GM19025 (cell line): ENCODE results near the gene AGAP5.
"Not testable (repeated sequence)": the region's sequence is repeated elsewhere in the genome, so short reads cannot be mapped to it uniquely, and the experiment has no call there.

Experiments used
- ATAC-seq: cut with Tn5 transposase; IDR thresholded peaks from one replicate; pipeline ENCODE4 v1.9.1; 2021; ENCODE audit warnings: mild to moderate bottlenecking, low read depth, moderate library complexity; ENCODE audit not compliant: unreplicated experiment

The AGAP5 gene

DNA sequence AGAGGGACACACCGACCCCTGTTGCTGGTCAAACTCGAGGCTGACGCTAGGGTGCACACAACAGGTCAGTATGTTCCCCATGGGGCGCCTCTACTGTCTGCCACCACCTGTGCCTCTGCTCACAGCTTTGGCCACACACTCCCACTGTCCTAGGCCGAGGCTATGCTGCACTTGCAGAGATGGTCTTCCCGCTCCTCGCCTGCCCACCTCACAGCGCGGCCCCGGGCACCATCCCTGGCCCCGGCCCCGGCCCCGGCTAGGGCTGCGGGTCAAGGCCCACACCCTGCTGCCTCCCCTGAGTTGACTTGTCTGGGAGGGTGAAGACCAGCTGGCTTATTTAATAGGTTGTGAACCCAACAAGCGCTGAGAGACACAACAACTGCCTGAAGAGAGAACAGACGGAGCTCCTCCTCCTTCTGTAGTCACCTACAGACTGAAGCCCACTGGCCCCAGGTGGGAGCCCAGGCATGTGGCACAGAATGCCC lies at the start of gene AGAP5:
Gene AGAP5, minus strand, starts transcription at position 435 of the 485 bp plus-strand sequence. Its CDS starts 354 bp downstream, at position 81.
- ATAC-seq = not testable (repeated sequence)

DNA sequence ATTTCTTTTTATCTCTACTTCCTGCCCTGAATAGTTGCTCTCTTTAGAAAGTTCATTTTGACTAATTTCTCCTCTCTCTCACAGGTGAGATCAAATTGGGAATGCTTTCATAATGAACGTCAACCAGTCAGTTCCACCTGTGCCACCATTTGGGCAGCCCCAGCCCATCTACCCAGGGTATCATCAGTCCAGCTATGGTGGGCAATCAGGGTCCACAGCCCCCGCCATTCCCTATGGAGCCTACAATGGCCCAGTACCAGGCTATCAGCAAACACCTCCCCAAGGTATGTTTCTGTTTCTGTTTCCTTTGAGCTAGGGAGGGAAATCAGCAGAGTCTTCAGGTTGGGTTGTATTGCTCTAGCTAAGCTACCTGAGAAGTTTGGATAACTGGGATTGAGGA lies 48.8 kb upstream of the AGAP5 start:
- no peak for ATAC-seq

- ATAC-seq = peak; percentile 11
These were observed 46.7 kb upstream of the AGAP5 start for GRCh38 chr10:73744664-73744975.

- ATAC-seq = peak; percentile 85
These were observed 46.2 kb upstream of the AGAP5 start, which contains the start of gene SEC24C for GRCh38 chr10:73743905-73744663. Gene SEC24C (plus strand): TSS chr10:73744372. CDS start chr10:73746833, 2,461 bp downstream.

GRCh38 chr10:73743327-73743904 lies 45.5 kb upstream of the AGAP5 start:
- no peak for ATAC-seq

DNA sequence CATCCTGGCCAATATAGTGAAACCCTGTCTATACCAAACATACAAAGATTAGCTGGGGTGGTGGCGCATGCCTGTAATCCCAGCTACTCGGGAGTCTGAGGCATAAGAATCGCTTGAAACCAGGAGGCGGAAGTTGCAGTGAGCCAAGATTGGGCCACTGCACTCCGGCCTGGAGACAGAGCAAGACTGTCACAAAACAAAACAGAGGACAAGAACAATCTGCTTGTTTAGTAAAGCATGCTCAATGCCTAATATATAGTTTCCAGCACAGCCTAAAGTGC lies 44.5 kb upstream of the AGAP5 start:
- no peak for ATAC-seq

DNA sequence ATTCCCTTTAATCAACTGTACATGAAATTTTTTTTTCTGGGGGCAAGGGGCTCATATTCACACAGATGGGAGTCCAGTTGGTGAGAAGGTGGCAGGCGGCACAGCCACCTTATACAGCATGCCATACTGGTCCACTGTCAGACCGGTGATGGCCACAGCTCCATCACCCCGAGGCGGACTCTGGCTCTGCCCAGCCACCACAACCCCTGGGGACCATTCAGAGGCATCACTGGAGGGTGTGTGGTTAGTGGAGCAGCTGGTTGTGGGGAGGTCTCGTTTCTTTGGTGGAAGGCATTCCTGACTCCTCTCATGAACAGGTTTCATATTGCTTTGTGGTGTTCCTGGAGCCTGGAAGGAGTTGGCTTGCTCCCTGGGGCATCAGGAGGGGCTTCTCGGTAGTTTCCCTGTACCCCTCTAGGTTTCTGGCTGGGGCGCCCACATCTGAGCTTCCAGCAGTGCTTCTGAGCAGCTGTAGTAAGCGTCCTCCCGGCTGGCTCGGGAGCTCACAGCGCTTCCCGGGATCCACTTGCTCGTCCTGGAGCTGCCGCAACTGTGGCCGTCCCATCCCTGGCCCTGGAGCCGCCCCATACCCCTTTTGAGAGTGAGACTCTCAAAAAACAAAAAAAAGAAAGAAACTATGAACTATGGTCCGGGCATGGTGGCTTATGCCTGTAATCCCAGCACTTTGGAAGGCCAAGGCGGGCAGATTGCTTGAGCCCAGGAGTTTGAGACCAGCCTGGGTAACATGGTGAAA lies 42.8 kb upstream of the AGAP5 start:
- ATAC-seq = not testable (repeated sequence)

DNA sequence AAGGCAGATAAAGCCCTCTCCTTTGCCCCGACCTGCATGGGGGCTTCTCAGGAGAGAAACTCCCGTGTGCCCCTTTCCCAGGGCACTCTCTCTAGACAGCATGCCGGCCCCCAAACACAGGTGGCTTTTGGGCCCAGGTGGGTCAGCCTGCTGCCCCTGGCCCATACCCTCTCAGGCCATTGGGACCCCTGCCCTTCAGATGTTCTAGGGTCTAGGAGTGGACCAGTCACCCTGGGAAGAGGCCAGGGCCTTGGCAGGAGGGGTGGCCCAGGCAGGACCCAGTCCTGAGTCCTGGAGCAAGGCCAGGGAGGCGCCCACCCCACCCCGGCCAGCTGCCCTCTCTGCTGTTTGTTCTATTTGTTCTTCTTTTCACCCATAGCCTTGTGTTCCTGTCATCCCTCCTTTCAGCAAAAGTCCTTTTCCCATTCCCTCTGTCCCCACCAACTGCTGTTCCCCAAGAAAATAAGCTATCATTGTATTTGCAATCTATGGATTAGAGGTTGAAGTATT lies 36.9 kb upstream of the AGAP5 start:
- ATAC-seq = no peak

GRCh38 chr10:73734028-73734720 lies 36.3 kb upstream of the AGAP5 start:
- no peak for ATAC-seq

GRCh38 chr10:73732931-73733623 lies 35.2 kb upstream of the AGAP5 start:
- ATAC-seq = no peak

GRCh38 chr10:73732426-73732825 lies 34.5 kb upstream of the AGAP5 start:
- ATAC-seq = no peak

GRCh38 chr10:73731588-73732375 lies 33.9 kb upstream of the AGAP5 start:
- ATAC-seq = no peak

DNA sequence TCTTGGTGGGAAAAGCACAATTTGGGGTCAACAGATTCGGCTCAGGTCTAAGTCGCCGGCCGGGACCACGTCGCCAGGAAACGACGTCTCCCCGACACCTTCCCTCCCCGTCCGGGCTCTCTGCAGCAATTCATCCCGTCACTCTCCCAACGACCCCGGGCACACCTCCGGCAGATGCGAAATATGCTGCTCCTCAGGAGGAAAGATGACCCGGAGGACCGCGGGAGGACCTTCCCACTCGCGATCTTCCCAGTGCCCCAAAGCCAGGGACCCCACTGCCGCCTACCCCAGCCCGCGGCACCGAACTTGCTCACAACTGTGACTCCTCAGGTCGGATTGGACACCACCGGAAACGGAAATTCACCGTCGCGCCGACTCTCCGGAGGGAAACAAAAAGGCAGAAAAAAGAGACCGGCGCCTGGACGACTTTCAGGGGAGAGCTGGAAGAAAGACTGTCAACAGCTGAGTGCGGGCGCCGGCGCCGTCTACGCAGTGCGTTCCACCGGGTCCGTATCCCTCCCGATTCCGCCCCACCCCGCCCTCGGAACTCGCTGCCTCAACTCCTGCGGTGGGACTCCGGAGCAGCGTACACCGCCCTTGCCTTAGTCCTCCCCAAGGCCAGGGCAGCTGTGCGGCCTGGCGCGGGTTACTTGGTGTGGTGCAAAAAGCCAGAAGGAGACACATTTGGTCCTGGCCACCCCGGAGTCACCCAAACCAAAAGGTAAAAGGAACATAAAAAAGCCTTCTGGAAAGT lies 32.4 kb upstream of the AGAP5 start:
- ATAC-seq = peak; percentile 81

- ATAC-seq = not testable (repeated sequence)
These were observed 31.9 kb upstream of the AGAP5 start for GRCh38 chr10:73729781-73730152.

DNA sequence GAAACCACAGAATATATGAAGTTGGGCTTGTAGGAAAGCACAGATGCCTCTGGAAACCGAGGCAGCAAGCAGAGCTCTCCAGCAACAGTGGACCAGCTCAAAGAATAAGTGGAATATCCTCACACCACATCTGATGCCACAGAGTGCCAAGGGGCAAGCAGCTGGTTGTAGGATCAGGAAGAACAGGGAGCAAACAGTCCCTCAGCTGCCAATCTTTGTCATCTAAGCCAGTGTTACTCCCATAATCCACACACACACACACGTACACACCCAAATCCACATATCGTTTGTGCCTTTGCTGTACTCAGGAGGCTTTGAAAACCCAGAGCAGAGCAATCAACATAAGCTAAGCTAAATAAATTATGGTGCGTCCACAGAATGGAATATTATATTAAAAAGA lies 25.6 kb upstream of the AGAP5 start:
- ATAC-seq = no peak

- ATAC-seq = not testable (repeated sequence)
These were observed 22.7 kb upstream of the AGAP5 start for GRCh38 chr10:73720561-73720960.

- no peak for ATAC-seq
These were observed 19.6 kb upstream of the AGAP5 start for GRCh38 chr10:73717556-73717955.

DNA sequence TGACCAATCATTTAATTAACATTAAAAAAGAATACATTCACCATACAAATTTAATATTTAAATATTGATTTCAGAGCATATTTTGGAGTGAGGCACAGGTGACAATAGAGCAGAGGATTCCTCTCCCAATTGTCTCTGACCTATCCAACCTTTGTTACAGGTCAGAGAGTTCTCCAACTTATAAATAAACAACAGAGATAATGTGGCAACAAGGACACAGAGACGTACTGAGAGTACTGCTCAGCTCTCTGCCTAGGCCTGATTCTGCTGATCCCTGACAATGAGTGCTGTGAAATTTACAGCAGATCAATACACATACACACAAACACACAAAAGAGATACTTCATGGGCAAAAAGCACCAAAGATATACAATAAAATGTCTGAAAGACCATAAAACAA lies 18.3 kb upstream of the AGAP5 start:
- no peak for ATAC-seq
